IPS DF 4.7 (cell line): ENCODE measurements around the gene FAM216A.
"Not testable (repeated sequence)": the region's sequence is repeated elsewhere in the genome, so short reads cannot be mapped to it uniquely, and the experiment has no call there.

ENCODE experiments used
- DNase-seq: peaks from one replicate; pipeline ENCODE4 v3.0.0-alpha.2; 2013; ENCODE audit warnings: low spot score; ENCODE audit errors: extremely low read depth

Gene FAM216A

GRCh38 chr12:110498984-110499706 is 30.5 kb downstream of the FAM216A start:
- no peak for DNase-seq

- DNase-seq = no peak
Measured at GRCh38 chr12:110501399-110501751, 32.7 kb downstream of the FAM216A start.

GRCh38 chr12:110501752-110502738 is 33.4 kb downstream of the FAM216A start, which contains the start of the genes RAD9B and VPS29:
Gene RAD9B, plus strand, starts transcription at chr12:110502331. Its CDS starts 7 bp downstream, at chr12:110502338.
Gene VPS29, minus strand, starts transcription at chr12:110502111. Its CDS starts 60 bp downstream, at chr12:110502051.
- DNase-seq = peak; percentile 98

- no peak for DNase-seq
Measured at GRCh38 chr12:110503432-110503831, 34.8 kb downstream of the FAM216A start.

GRCh38 chr12:110505332-110505731 is 36.7 kb downstream of the FAM216A start:
- no peak for DNase-seq

- no peak for DNase-seq
Measured at GRCh38 chr12:110508071-110508586, 39.5 kb downstream of the FAM216A start.

- DNase-seq = no peak
Measured at GRCh38 chr12:110513842-110514241, 45.2 kb downstream of the FAM216A start.

- no peak for DNase-seq
Measured at GRCh38 chr12:110514363-110514762, 45.7 kb downstream of the FAM216A start.

GRCh38 chr12:110516995-110517394 is 48.4 kb downstream of the FAM216A start:
- DNase-seq = no peak

- not testable (repeated sequence) for DNase-seq
Measured at GRCh38 chr12:110518014-110518413, 49.4 kb downstream of the FAM216A start.

- DNase-seq = not testable (repeated sequence)
Measured at GRCh38 chr12:110520876-110521712, 52.4 kb downstream of the FAM216A start.

GRCh38 chr12:110528277-110528839 is 59.7 kb downstream of the FAM216A start:
- no peak for DNase-seq

GRCh38 chr12:110530511-110530910 is 61.9 kb downstream of the FAM216A start:
- no peak for DNase-seq

GRCh38 chr12:110531741-110532333 is 63.2 kb downstream of the FAM216A start:
- DNase-seq = no peak

GRCh38 chr12:110532644-110533043 is 64.0 kb downstream of the FAM216A start:
- no peak for DNase-seq

- no peak for DNase-seq
Measured at GRCh38 chr12:110533607-110534006, 65.0 kb downstream of the FAM216A start.

GRCh38 chr12:110534811-110535210 is 66.2 kb downstream of the FAM216A start:
- no peak for DNase-seq

- DNase-seq = no peak
Measured at GRCh38 chr12:110536834-110537604, 68.4 kb downstream of the FAM216A start.

- no peak for DNase-seq
Measured at GRCh38 chr12:110537605-110538409, 69.2 kb downstream of the FAM216A start.
